Activated CD8-positive, alpha-beta T cell treated with anti-CD3 and anti-CD28 coated beads for 36 hours (primary cell): ENCODE measurements around the gene PLA2G2A. TPM values are rescaled to one million over a fixed set of nuclear protein-coding genes. Genes with fewer than 3 reads are reported as not detected.

Source experiments
- ATAC-seq: fragments of 200-7000 bp; cut with Tn5 transposase; one replicate; pipeline ENCODE4 v1.10.0; 2021; ENCODE audit warnings: mild to moderate bottlenecking, moderate library complexity
- CTCF ChIA-PET: fragments of 350-600 bp; sonication (Branson Sonifier 250); formaldehyde crosslinking; loops from one replicate; lab custom pipeline; 2021; ENCODE audit warnings: antibody characterized with exemption; lab: Charles Lee
- POLR2A ChIA-PET: fragments of 350-600 bp; sonication (Branson Sonifier 250); formaldehyde crosslinking; loops from one replicate; lab custom pipeline; 2021; ENCODE audit warnings: antibody characterized with exemption; lab: Charles Lee
- DNase-seq: peaks from one replicate; pipeline ENCODE4 v3.0.0-alpha.2; 2020
- H3K27ac Mint-ChIP-seq: one replicate; pipeline ENCODE4 v1.8.0; 2021; ENCODE audit warnings: mild to moderate bottlenecking, mixed read lengths
- H3K27me3 Mint-ChIP-seq: one replicate; pipeline ENCODE4 v1.8.0; 2021; ENCODE audit warnings: mixed read lengths
- H3K36me3 Mint-ChIP-seq: one replicate; pipeline ENCODE4 v1.8.0; 2021; ENCODE audit warnings: low read depth, mixed read lengths
- H3K4me1 Mint-ChIP-seq: one replicate; pipeline ENCODE4 v1.8.0; 2021; ENCODE audit warnings: low read depth, mixed read lengths
- H3K4me3 Mint-ChIP-seq: one replicate; pipeline ENCODE4 v1.8.0; 2021; ENCODE audit warnings: mild to moderate bottlenecking, moderate library complexity, mixed read lengths
- H3K9me3 Mint-ChIP-seq: one replicate; pipeline ENCODE4 v1.8.0; 2021; ENCODE audit warnings: mixed read lengths
- intact Hi-C: fragments of 100-400 bp; cut with micrococcal nuclease; formaldehyde crosslinking; loops from one replicate; pipeline ENCODE4 v1.10.0; 2022
- total RNA-seq, 2 experiments: library from RNA; stranded (reverse); gene quantifications; one replicate each; pipeline ENCODE4 v1.2.3, GENCODE V29; 2021
- TF ChIP-seq, protein P1 (sequence below): fragments of 200-600 bp; IDR thresholded peaks from one replicate; pipeline ENCODE4 v1.8.0; 2022; ENCODE audit warnings: antibody characterized with exemption, mild to moderate bottlenecking

Gene PLA2G2A
- total RNA-seq, 2 experiments from 2014 or later: not detected

DNA sequence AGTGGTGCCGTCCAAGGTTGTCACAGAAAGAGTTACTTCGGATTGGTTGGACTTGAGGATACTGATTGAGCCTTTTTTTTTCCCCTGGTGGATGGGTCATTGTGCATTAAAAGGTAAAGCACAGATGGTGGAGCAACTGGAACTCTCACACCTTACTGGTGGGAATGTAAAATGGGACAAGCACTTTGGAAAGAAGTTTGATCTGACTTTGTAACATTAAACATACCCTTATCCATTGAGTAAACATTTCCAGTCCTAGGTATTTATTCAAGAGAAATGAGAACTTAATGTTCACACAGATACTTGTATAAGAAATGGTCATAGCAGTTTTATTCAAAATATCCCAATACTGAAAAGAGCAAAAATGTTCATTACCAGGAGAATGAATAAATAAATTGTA, 14.9 kb downstream of the PLA2G2A start:
- ATAC-seq (no peak), DNase-seq (no peak)
- H3K27me3 Mint-ChIP-seq: peaks cover 24% of the 10 kb centered on the region
- no peak overlapping the region for H3K27ac Mint-ChIP-seq
- TF ChIP-seq, protein P1, sequence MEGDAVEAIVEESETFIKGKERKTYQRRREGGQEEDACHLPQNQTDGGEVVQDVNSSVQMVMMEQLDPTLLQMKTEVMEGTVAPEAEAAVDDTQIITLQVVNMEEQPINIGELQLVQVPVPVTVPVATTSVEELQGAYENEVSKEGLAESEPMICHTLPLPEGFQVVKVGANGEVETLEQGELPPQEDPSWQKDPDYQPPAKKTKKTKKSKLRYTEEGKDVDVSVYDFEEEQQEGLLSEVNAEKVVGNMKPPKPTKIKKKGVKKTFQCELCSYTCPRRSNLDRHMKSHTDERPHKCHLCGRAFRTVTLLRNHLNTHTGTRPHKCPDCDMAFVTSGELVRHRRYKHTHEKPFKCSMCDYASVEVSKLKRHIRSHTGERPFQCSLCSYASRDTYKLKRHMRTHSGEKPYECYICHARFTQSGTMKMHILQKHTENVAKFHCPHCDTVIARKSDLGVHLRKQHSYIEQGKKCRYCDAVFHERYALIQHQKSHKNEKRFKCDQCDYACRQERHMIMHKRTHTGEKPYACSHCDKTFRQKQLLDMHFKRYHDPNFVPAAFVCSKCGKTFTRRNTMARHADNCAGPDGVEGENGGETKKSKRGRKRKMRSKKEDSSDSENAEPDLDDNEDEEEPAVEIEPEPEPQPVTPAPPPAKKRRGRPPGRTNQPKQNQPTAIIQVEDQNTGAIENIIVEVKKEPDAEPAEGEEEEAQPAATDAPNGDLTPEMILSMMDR: no peak
- ChIA-PET CTCF (interaction anchor here (1.7 kb wide), 1 partner anchor 47 kb away, joined by 4 read pairs; no protein-coding TSS in a partner anchor), POLR2A (no interaction called here)
- no peak overlapping the region for H3K4me3 Mint-ChIP-seq
- intact Hi-C loops: no loop called here
- no peaks in the 10 kb centered on the region for H3K4me1 Mint-ChIP-seq
- H3K36me3 Mint-ChIP-seq: no peaks in the 10 kb centered on the region
- no peaks in the 10 kb centered on the region for H3K9me3 Mint-ChIP-seq

- no peaks in the 10 kb centered on the region for H3K4me1 Mint-ChIP-seq
- no peak overlapping the region for H3K4me3 Mint-ChIP-seq
- peaks cover 30% of the 10 kb centered on the region for H3K27me3 Mint-ChIP-seq
- intact Hi-C loops: no loop called here
- ChIA-PET POLR2A (no interaction called here), CTCF (no interaction called here)
- H3K36me3 Mint-ChIP-seq: no peaks in the 10 kb centered on the region
- H3K9me3 Mint-ChIP-seq: no peaks in the 10 kb centered on the region
- TF ChIP-seq, protein P1: no peak
- DNase-seq: no peak
- ATAC-seq: no peak
- H3K27ac Mint-ChIP-seq: no peak overlapping the region
Observed at GRCh38 chr1:19963636-19964035, 15.8 kb downstream of the PLA2G2A start.

DNA sequence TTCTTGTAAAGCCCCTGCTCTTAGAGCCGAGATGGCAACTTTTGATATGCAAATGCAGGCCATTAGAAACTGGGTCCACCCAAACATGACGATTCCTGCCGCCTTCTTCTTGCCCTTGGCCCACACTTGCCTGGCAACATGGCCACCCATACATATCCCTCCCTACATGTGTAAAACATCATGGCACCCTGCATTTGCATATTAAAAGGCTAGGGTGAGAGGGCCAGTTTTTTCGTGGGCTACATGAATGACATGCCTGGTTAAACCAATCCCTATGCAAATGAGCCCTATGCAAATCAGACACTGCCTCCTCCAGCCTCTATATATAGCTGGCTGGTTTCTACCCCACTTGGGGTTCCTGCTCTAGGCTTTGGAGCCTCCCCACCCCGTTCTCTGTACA, 18.8 kb downstream of the PLA2G2A start:
- intact Hi-C loops: no loop called here
- H3K4me1 Mint-ChIP-seq: no peaks in the 10 kb centered on the region
- DNase-seq (no peak), ATAC-seq (no peak)
- CTCF ChIA-PET: no interaction called here
- TF ChIP-seq, protein P1: no peak
- POLR2A ChIA-PET: no interaction called here
- H3K36me3 Mint-ChIP-seq: no peaks in the 10 kb centered on the region
- no peaks in the 10 kb centered on the region for H3K9me3 Mint-ChIP-seq
- peaks cover 29% of the 10 kb centered on the region for H3K27me3 Mint-ChIP-seq
- H3K4me3 Mint-ChIP-seq: no peak overlapping the region
- H3K27ac Mint-ChIP-seq: no peak overlapping the region

DNA sequence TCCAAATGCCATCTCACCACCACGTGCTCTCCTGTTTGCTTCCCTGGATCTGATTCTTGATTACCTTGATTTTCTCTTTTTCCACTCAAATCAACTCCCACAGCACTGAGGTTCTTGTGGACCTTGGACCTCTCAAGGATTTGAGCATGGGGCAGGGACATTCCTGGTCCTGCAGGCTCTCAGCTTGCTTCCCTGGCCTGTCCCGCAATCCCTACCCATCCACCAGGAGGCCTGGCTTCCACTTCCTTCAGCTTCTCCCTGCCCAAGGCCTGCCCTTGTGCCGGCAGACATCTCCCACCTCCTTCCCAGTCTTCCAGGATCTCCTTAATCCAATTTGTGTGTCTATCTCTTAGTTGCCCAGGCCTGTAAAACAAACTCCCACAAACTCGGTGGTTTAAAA, 21.6 kb downstream of the PLA2G2A start:
- peaks cover 30% of the 10 kb centered on the region for H3K27me3 Mint-ChIP-seq
- H3K4me1 Mint-ChIP-seq: peaks cover 2% of the 10 kb centered on the region
- DNase-seq (no peak), ATAC-seq (no peak)
- no peaks in the 10 kb centered on the region for H3K9me3 Mint-ChIP-seq
- intact Hi-C loops: no loop called here
- TF ChIP-seq, protein P1: no peak
- no peaks in the 10 kb centered on the region for H3K36me3 Mint-ChIP-seq
- no peak overlapping the region for H3K27ac Mint-ChIP-seq
- ChIA-PET POLR2A (no interaction called here), CTCF (no interaction called here)
- no peak overlapping the region for H3K4me3 Mint-ChIP-seq

DNA sequence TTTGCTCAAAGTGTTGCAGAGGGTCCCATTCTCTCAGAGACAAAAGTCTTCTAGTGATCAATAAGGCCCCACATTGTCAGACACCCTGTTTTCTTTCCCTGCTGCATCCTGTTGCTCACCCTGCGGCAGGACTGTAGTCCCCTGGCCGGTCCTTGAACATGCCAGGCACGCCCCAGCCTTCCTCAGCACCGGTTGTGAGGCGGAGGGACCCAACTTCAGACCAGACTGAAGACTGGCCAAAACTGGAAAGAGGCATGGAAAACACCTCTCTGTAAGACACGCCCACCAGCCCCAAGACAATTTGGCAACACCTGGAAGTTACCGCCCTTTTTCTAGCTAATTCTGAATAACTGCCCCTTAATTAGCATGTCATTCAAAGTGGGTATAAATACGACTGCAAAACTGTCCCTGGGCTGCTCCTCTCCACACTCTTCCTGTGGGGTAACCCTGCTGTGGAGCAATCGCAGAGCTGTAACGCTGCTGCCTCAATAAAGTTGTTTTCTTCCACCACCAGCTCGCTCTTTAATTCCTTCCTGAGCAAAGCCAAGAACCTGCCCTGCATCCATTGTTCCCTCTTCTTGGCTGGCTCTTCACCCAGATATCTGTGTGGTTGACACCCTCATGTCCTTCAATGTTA, 23.8 kb downstream of the PLA2G2A start:
- no peak for DNase-seq
- ChIA-PET CTCF (no interaction called here), POLR2A (no interaction called here)
- Mint-ChIP-seq H3K36me3 (no peaks in the 10 kb centered on the region), H3K4me1 (peaks cover 2% of the 10 kb centered on the region), H3K27me3 (peaks cover 28% of the 10 kb centered on the region), H3K27ac (no peak overlapping the region), H3K9me3 (no peaks in the 10 kb centered on the region), H3K4me3 (no peak overlapping the region)
- no peak for ATAC-seq
- intact Hi-C loops: no loop called here
- TF ChIP-seq, protein P1: no peak
